ENCODE measurements around the gene RPS27. TPM values are rescaled to one million over a fixed set of nuclear protein-coding genes. Genes with fewer than 3 reads are reported as not detected.

Gene RPS27
- total and polyA plus RNA-seq, 2 of the 13 experiments (the other 11 are each of a cell fraction or from before 2014, with no cell fraction given), result 3,737 to 9,964 TPM

DNA sequence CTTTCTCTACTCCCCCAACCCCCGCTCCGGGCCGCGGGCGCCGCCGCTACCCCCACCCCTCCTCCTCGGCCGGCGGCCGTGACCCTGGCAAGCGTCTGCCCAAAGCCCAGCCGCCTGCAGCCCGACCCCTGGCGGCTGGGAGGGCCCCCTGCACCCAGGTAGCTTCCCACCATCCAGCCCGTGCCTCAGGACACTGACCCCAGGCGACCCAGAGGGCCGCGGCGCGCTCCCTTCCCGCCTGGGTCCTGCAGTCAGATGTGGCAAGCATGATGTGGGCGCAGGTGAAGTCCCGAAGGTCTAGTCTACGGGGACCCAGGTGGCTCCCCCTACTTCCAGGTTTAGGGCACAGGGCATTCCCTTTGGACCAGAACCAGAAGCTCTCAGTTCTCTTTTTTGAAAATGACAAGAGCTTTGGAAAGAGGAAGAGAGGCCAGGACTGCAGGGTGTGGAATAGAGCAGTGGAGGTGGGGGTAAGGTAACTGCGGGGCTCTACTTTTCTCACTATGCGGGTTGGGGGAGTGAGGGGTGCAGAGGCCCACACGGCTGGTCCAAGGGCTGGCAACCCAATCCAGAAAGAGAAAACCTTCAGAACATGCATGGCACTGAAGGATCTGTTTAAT lies 43.8 kb upstream of the RPS27 start, which contains the start of gene DENND4B (continued):
- TF ChIP-seq, protein P1, sequence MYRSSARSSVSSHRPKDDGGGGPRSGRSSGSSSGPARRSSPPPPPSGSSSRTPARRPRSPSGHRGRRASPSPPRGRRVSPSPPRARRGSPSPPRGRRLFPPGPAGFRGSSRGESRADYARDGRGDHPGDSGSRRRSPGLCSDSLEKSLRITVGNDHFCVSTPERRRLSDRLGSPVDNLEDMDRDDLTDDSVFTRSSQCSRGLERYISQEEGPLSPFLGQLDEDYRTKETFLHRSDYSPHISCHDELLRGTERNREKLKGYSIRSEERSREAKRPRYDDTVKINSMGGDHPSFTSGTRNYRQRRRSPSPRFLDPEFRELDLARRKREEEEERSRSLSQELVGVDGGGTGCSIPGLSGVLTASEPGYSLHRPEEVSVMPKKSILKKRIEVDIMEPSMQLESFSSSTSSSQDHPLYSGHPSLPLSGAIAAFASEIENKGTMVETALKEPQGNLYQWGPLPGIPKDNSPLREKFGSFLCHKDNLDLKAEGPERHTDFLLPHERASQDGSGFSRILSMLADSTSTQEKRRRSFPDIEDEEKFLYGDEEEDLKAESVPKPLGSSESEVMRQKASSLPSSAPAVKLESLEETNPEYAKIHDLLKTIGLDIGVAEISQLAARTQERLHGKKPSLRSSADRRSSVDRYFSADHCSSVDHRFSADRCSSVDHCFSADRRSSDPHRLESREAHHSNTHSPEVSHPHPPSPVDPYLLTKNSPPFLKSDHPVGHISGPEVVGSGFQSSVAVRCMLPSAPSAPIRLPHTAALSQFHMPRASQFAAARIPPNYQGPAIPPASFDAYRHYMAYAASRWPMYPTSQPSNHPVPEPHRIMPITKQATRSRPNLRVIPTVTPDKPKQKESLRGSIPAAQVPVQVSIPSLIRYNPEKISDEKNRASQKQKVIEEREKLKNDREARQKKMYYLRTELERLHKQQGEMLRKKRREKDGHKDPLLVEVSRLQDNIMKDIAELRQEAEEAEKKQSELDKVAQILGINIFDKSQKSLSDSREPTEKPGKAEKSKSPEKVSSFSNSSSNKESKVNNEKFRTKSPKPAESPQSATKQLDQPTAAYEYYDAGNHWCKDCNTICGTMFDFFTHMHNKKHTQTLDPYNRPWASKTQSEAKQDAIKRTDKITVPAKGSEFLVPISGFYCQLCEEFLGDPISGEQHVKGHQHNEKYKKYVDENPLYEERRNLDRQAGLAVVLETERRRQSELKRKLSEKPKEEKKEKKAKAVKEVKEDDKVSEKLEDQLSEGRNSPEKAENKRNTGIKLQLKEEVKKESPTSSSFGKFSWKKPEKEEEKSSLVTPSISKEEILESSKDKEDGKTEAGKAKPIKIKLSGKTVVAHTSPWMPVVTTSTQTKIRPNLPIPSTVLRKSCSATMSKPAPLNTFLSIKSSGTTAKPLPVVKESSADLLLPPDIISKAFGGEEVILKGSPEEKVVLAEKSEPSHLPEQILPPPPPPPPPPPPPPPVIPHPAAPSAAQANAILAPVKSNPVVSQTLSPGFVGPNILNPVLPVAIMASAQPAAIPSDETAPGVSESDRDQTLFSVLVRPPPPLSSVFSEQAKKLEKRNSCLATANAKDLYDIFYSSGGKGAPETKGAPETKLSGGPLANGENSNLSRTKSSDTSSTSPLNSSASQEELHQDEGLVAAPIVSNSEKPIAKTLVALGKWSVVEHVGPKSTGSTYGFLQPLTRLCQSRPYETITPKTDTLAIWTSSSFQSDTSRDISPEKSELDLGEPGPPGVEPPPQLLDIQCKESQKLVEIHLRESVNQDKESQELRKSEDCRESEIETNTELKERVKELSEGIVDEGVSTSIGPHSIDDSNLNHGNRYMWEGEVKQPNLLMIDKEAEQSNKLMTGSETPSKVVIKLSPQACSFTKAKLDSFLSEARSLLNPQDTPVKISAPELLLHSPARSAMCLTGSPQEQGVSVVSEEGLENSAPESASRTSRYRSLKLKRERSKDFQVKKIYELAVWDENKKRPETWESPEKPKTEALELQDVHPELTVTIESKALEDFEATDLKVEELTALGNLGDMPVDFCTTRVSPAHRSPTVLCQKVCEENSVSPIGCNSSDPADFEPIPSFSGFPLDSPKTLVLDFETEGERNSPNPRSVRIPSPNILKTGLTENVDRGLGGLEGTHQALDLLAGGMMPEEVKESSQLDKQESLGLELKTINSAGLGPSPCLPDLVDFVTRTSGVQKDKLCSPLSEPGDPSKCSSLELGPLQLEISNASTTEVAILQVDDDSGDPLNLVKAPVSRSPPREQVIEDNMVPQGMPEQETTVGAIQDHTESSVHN (CRISPR knock-in tag; IDR thresholded peaks at IDR 0.05), result no peak
- TF ChIP-seq SNRNP70 (IDR thresholded peaks at IDR 0.05; ENCODE audit: low read depth, low read length), result no peak
- TF ChIP-seq NR2F6 (IDR thresholded peaks at IDR 0.05), result peak; percentile 57
- TF ChIP-seq NR2F6 (CRISPR knock-in tag; IDR thresholded peaks at IDR 0.05), result peak; percentile 90
- 0 out of 2 replicates have a peak, but pooled peaks have one; percentile 42 for TF ChIP-seq ZNF205 (CRISPR knock-in tag; IDR thresholded peaks at IDR 0.05)
- TF ChIP-seq MATR3 (CRISPR knock-in tag; IDR thresholded peaks at IDR 0.05), result no peak
- TF ChIP-seq, protein P2, sequence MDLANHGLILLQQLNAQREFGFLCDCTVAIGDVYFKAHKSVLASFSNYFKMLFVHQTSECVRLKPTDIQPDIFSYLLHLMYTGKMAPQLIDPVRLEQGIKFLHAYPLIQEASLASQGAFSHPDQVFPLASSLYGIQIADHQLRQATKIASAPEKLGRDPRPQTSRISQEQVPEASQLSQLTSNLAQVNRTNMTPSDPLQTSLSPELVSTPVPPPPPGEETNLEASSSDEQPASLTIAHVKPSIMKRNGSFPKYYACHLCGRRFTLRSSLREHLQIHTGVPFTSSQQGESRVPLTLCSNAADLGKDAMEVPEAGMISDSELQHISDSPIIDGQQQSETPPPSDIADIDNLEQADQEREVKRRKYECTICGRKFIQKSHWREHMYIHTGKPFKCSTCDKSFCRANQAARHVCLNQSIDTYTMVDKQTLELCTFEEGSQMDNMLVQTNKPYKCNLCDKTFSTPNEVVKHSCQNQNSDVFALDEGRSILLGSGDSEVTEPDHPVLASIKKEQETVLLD (CRISPR knock-in tag; IDR thresholded peaks at IDR 0.05; ENCODE audit: low read depth), result peak; percentile 65; the same call in 1 of the 2 replicates
- TF ChIP-seq, protein P3, sequence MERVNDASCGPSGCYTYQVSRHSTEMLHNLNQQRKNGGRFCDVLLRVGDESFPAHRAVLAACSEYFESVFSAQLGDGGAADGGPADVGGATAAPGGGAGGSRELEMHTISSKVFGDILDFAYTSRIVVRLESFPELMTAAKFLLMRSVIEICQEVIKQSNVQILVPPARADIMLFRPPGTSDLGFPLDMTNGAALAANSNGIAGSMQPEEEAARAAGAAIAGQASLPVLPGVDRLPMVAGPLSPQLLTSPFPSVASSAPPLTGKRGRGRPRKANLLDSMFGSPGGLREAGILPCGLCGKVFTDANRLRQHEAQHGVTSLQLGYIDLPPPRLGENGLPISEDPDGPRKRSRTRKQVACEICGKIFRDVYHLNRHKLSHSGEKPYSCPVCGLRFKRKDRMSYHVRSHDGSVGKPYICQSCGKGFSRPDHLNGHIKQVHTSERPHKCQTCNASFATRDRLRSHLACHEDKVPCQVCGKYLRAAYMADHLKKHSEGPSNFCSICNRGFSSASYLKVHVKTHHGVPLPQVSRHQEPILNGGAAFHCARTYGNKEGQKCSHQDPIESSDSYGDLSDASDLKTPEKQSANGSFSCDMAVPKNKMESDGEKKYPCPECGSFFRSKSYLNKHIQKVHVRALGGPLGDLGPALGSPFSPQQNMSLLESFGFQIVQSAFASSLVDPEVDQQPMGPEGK (CRISPR knock-in tag; IDR thresholded peaks at IDR 0.05), result peak; percentile 60
- TF ChIP-seq, protein P4, sequence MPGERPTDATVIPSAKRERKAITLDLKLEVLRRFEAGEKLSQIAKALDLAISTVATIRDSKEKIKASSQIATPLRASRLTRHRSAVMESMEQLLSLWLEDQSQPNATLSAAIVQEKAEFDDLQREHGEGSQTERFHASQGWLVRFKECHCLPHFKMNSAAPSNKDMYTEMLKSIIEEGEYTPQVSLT (CRISPR knock-in tag; IDR thresholded peaks at IDR 0.05; ENCODE audit: borderline replicate concordance, low read depth), result no peak
- TF ChIP-seq TCF7L2 (IDR thresholded peaks at IDR 0.05; ENCODE audit: low read depth, low read length), result no peak
- peak; percentile 49; the same call in 1 of the 2 replicates for TF ChIP-seq FOXK1 (CRISPR knock-in tag; IDR thresholded peaks at IDR 0.05; ENCODE audit: borderline replicate concordance, low read depth)
- TF ChIP-seq TAF1 (CRISPR knock-in tag; IDR thresholded peaks at IDR 0.05), result peak; percentile 27; the same call in 1 of the 2 replicates
- TF ChIP-seq KAT8 (CRISPR knock-in tag; IDR thresholded peaks at IDR 0.05), result peak; percentile 54; the same call in 1 of the 2 replicates
- TF ChIP-seq ARNT (IDR thresholded peaks at IDR 0.05), result no peak
- TF ChIP-seq, protein P5, sequence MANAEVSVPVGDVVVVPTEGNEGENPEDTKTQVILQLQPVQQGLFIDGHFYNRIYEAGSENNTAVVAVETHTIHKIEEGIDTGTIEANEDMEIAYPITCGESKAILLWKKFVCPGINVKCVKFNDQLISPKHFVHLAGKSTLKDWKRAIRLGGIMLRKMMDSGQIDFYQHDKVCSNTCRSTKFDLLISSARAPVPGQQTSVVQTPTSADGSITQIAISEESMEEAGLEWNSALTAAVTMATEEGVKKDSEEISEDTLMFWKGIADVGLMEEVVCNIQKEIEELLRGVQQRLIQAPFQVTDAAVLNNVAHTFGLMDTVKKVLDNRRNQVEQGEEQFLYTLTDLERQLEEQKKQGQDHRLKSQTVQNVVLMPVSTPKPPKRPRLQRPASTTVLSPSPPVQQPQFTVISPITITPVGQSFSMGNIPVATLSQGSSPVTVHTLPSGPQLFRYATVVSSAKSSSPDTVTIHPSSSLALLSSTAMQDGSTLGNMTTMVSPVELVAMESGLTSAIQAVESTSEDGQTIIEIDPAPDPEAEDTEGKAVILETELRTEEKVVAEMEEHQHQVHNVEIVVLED (CRISPR knock-in tag; IDR thresholded peaks at IDR 0.05; ENCODE audit: borderline replicate concordance), result peak; percentile 65; the same call in 1 of the 2 replicates
- no peak for TF ChIP-seq PAWR (CRISPR knock-in tag; IDR thresholded peaks at IDR 0.05; ENCODE audit: borderline replicate concordance)
